ENCODE results near the gene RTN4RL2. TPM values are rescaled to one million over a fixed set of nuclear protein-coding genes. Genes with fewer than 3 reads are reported as not detected.

RTN4RL2 gene
- total and polyA plus RNA-seq, 2 donors, result 0.58 to 1.4 TPM

DNA sequence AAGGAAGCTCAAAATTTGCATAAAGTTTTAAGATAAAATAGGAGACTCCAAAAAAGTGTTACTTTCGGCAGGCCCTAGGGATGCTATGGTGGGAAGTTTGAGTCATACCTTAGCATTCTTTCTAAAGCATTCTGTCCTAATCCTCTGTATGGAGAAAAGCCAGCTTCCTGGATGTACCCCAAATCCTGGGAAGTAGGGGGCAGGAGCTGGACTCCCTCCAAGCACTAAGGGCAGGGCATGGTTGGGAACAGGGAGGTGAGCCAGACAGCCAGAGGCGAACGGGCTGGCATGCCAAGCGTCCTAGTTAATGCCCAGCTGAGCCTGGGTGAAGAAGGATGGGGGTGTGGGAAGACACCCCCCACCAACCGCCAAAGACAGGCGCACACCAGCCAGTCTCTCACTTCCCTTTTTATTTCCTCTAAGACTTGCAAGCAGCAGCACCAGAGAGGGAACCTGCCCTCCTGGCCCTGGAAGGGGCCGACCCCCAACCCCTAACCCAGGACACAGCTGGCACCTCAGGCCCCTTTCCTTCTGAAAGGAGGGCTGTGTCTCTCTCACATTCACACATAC lies 23.9 kb downstream of the RTN4RL2 start:
- Histone ChIP-seq H3K36me3 (ENCODE audit: insufficient read depth) (no peaks in the 10 kb centered on the region), H3K4me3 (ENCODE audit: low read depth, low read length) (no peak overlapping the region), H3K27ac (ENCODE audit: low read depth) (no peak overlapping the region), H3K4me1 (ENCODE audit: insufficient read depth) (peaks cover 1% of the 10 kb centered on the region)
- 74% methylated on average over 7 of the region's 7 CpGs for WGBS
- DNase-seq (ENCODE audit: extremely low spot score), result no peak

DNA sequence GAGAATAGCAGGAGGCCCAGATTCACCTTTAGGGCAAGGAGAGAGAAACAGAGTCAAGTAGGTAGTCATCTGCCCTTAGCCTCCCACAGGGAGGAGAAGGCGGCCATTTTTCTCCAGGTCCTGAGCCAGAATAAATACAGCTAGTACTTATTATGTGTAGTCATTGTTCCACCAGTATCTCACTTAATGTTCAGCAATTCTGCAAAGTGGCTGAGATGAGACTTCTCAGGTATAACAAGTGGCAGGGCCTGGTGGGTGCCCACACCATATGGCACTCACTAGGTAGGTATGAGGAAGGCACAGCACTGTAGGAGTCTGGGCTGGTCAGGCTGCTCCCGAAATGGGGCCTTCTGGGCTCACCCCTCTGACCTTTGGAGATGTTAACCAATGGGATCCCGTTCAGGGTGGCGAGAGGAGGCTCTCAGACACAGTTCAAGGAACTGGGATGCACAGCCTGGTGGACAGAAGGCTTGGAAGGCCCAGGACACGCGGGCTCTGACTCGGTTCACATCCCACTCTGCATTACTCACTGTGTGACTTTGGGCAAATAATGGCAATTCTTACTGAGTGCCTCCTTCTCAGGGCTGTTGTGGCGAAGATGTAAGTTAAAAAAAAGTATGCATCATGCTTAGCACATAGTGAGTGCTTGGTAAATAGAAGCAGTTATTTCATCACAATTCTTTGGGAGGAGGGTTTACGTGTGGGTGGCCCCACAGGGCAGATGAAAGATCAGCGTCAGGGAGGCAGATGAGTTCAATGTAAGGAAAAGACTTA lies 25.1 kb downstream of the RTN4RL2 start:
- peaks cover 1% of the 10 kb centered on the region for H3K4me1 ChIP-seq (ENCODE audit: insufficient read depth)
- DNase-seq (ENCODE audit: extremely low spot score), result no peak
- 87% methylated on average over 10 of the region's 10 CpGs for WGBS
- H3K36me3 ChIP-seq (ENCODE audit: insufficient read depth), result no peaks in the 10 kb centered on the region
- H3K27ac ChIP-seq (ENCODE audit: low read depth), result no peak overlapping the region
- no peak overlapping the region for H3K4me3 ChIP-seq (ENCODE audit: low read depth, low read length)

DNA sequence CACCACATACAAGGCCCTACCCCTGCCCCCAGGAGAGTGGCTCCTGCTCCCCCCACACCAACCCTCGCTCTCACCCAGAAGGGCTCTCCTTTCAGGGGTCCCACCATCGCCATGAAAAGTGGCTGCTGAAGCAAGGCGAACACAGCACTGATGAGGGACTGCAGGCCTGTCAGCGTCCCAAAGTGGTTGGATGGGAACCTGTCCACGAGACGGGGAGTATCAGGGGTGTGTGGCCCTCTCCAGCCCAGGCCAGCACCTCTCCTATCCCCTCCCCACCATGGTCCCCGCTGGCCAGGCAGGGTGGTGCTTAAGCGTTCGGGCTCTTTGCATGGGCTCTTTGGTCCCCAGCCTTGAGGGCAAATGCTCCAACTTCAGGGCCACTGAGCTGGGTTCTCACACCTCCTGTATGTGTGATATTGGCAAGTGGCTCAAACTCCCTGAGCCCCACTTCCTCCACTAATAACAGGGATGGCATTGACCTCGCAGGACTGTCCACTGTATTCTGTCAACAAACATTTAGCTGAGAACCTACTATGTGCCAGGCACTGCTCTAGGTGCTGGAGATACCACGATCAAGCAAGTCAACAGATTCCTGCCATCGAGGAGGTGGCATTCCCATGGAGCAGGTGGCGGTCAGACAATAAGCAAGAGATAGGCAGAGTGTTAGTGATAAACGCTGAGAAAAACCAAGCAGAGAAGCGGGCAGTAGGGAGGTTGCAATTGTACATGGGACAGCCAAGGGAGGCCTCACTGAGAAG lies 26.9 kb downstream of the RTN4RL2 start:
- no peak for DNase-seq (ENCODE audit: extremely low spot score)
- H3K4me1 ChIP-seq (ENCODE audit: insufficient read depth), result peaks cover 1% of the 10 kb centered on the region
- no peak overlapping the region for H3K4me3 ChIP-seq (ENCODE audit: low read depth, low read length)
- WGBS, result 93% methylated on average over 15 of the region's 15 CpGs
- no peaks in the 10 kb centered on the region for H3K36me3 ChIP-seq (ENCODE audit: insufficient read depth)
- no peak overlapping the region for H3K27ac ChIP-seq (ENCODE audit: low read depth)

DNA sequence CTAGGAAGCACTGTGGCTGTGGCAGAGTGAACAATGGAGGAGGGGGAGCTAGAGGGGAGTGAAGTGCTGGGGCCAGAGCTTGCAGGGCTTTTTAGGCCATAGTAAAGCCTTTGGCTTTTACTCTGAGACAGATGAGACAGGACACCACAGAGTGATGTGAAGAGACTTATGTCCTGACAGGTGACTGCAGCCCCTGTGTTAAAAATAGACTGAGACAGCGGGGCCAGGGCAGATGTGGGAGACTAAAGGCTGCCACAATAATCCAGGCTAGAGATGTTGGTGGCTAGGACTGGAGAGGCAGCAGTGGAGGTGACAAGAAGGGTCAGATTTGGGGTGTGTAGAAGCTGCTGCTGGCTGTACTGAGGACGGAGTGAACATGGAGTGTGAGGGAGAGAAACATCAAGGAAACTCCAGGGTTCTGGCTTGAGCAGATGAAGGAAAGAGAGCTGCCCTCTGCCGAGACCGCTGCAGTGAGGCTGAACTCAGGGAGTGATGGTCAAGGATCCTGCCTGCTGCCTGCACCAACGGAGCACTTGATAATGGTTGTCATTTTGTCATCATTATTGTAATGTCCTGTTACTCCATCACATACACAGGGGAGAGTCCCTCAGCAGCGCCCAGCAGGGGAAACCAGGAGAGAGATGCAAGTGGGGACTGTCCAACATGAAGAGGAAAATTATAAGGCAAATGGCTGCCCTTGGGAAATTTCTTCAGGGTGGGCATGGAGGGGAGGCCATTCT lies 27.8 kb downstream of the RTN4RL2 start:
- Histone ChIP-seq H3K27ac (ENCODE audit: low read depth) (no peak overlapping the region), H3K4me3 (ENCODE audit: low read depth, low read length) (no peak overlapping the region), H3K36me3 (ENCODE audit: insufficient read depth) (no peaks in the 10 kb centered on the region), H3K4me1 (ENCODE audit: insufficient read depth) (no peaks in the 10 kb centered on the region)
- no peak for DNase-seq (ENCODE audit: extremely low spot score)
- WGBS, result 86% methylated on average over 6 of the region's 6 CpGs

DNA sequence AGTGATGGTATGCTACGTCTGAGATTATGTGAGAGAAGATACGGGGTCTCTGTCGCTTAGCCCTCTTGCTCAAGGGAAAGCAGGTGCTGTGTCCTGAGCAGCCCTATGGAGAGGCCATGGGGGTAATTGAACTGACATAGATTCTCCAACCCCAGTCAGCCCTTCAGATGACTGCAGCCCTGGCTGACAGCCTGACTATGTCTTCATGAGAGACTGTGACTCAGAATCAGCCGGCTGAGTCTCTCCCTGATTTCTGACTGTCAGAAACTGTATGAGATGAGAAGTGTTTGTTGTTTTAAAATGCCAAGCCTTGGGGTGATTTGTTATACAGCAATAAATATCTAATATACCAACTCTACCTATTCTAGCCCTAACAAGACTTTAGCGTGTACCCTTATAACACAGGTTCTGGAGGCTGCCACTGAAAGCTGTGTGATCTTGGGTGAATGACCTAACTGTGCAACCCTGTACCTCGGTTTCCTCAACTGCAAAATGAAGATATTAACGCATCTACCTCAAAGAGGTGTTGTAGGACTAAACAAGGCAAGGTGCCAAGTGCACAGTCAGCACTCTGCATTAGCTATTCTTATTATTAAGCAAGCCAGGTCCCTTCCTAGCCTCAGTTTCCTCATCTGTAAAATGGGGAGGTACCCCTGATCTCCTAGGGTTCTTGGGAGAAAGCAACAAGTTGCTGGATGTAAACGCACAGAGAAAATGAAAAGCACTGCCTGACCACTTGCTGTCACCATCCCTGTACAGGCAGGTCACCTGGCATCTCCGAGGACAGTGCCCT lies 30.3 kb downstream of the RTN4RL2 start:
- Histone ChIP-seq H3K27ac (ENCODE audit: low read depth) (no peak overlapping the region), H3K4me3 (ENCODE audit: low read depth, low read length) (no peak overlapping the region), H3K4me1 (ENCODE audit: insufficient read depth) (no peaks in the 10 kb centered on the region), H3K36me3 (ENCODE audit: insufficient read depth) (no peaks in the 10 kb centered on the region)
- 93% methylated on average over 9 of the region's 9 CpGs for WGBS
- no peak for DNase-seq (ENCODE audit: extremely low spot score)

DNA sequence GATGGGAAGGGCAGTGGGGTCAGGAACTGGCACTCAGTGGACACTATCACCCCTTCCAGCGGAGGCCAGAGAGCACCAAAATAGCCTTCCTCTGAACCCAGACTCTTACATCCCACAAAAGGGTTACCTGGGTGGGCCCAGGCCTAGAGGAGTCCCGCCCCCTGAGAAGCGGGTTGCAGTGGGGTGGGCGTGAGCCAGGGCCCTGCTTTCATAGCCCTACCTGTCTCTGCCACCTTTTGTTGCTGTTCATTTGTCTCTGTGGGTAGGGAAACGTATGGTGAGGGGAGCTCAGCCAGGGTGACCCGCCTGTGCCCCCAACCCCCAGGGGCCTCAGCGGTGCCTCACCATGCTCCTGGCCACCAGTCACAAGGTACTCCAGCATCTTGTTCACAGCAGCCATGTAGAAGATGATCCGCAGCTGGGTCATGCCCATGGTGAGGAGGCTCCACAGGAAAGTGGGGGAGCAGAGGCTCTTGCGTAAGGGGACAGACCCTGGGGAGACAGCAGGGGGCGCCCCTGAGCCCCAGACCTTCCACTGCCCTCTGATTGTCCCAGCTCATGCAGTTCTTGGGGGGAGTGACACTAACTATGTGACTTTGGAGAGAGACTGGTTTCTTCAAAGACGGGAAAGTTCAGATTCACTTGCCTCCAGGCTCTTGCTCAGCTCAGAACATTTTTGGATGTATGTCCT lies 31.2 kb downstream of the RTN4RL2 start:
- H3K4me3 ChIP-seq (ENCODE audit: low read depth, low read length), result no peak overlapping the region
- no peaks in the 10 kb centered on the region for H3K36me3 ChIP-seq (ENCODE audit: insufficient read depth)
- 80% methylated on average over 11 of the region's 11 CpGs for WGBS
- no peaks in the 10 kb centered on the region for H3K4me1 ChIP-seq (ENCODE audit: insufficient read depth)
- no peak for DNase-seq (ENCODE audit: extremely low spot score)
- no peak overlapping the region for H3K27ac ChIP-seq (ENCODE audit: low read depth)

DNA sequence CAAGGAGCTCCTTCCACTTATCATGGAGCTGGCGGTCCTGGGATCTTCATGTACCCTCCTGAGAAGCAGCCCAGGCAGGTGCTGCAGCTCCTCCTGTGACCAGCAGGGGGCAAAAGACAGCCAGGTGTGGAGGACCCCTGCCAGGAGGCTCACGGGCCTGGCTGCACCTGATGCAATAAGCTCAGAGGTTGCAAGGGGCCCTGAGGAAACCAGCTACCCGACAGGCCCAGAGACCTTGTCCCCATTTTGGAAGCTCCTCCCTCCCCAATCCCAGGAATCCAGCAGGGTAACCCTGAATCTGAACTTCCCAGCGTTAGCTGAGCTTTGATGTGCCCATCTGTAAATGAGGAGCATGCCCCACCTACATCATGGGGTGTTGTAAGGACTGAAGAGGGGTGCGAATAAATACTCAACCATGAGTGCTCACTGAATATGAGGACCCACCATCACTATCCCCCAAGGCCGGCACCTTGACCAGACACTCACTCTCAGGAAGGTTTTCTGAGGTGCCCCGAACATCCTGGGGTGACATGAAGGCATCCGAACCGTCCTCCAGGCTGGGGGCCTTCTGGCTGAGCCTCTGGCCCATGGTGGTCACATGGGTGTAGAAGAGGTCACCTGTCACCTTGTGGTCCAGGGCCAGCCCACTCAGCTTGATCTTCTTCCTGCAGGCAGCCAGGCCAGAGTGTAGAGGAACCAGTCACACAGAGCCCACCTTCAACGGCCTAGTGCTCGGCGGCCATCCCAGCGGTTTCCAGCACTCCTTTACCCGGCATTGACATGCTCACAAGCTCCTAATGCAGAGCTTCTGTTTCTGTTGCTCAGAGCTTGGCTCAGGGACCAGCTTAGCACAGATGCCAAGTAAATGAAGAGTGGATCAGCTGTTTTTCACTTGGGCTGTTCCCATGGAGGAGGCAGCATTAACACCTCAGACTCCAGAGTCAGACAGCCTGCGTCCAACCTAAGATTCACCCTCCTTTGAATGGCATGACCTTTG lies 33.5 kb downstream of the RTN4RL2 start:
- H3K27ac ChIP-seq (ENCODE audit: low read depth), result no peak overlapping the region
- 73% methylated on average over 15 of the region's 15 CpGs for WGBS
- no peaks in the 10 kb centered on the region for H3K36me3 ChIP-seq (ENCODE audit: insufficient read depth)
- H3K4me1 ChIP-seq (ENCODE audit: insufficient read depth), result no peaks in the 10 kb centered on the region
- no peak for DNase-seq (ENCODE audit: extremely low spot score)
- H3K4me3 ChIP-seq (ENCODE audit: low read depth, low read length), result no peak overlapping the region

DNA sequence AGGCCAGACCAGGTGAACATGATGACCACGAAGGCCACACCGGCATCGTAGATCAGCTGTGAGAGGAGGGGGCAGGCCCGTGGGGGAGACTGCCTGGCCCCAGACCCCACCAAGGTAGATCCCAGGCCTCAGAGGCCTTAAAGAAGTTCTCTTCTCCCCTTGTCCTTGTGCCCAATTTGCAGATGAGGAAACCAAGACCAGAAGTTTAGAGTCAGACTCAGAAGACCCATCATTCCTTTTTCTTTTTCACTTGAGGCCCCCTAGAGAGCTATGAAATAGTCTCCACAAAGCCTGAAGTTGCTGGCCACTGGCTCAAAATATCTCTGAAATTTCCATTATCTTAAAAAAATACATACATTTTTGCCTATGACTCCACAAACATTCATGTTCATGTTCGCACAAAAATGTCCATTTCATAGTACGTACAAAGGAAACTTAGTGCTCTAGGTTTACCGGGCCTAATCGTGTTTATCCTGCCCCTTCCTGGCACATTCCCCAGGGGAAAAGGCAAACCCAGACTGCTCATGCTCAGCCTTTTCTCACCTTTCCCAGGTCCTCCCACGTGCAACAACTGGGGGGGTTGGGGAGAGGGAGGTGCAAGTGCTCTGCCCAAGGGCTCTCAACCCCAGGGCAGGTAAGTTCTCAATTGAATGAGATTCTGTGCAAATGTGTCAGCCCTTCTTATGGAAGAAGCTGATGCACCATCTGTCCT lies 35.9 kb downstream of the RTN4RL2 start:
- Histone ChIP-seq H3K27ac (ENCODE audit: low read depth) (no peak overlapping the region), H3K36me3 (ENCODE audit: insufficient read depth) (no peaks in the 10 kb centered on the region), H3K4me3 (ENCODE audit: low read depth, low read length) (no peak overlapping the region), H3K4me1 (ENCODE audit: insufficient read depth) (no peaks in the 10 kb centered on the region)
- no peak for DNase-seq (ENCODE audit: extremely low spot score)
- 83% methylated on average over 9 of the region's 9 CpGs for WGBS

DNA sequence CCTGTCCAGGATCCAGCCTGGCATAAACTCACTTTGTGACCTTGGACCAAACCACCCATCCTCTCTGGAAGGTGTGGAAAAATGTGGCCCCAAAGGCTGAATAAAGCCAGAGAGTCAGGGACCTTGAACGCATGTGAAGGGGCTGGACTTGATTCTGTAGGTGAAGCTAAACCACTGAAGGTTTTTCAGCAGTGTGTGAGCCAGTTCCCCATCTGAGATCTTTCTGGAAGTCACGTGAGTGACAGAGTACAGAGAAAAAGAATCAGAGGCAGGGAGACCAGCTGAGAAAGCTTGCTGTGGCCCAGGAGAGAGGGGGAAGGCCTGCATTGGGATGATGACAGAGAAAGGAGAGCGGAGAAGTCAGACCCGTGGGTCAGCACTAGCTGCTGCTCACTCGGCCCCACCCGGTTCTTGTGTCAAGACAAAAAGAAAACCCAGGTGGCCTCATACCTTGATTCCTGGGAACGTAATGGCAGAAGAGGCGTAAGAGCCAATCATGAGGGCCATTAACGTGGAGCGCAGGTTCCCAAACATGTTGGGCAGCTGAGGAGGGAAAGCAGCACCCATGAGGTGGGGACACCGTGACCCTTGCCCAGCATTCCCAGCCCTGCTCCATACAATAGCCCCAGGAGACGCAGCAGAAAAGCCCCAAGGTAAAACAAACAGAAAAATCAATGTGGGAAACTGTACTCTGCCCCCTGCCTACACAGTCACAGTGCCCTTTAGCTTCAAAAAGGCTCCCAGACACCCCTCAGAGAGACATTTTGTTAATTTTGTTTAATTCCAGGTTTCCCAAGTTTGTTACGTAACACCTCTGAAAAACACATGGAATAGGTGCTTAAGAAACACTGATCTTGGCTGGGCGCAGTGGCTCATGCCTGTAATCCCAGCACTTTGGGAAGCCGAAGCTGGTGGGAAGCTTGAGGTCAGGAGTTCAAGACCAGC lies 37.2 kb downstream of the RTN4RL2 start:
- Histone ChIP-seq H3K36me3 (ENCODE audit: insufficient read depth) (no peaks in the 10 kb centered on the region), H3K27ac (ENCODE audit: low read depth) (no peak overlapping the region), H3K4me3 (ENCODE audit: low read depth, low read length) (no peak overlapping the region), H3K4me1 (ENCODE audit: insufficient read depth) (no peaks in the 10 kb centered on the region)
- DNase-seq (ENCODE audit: extremely low spot score), result no peak
- WGBS, result 94% methylated on average over 15 of the region's 15 CpGs

DNA sequence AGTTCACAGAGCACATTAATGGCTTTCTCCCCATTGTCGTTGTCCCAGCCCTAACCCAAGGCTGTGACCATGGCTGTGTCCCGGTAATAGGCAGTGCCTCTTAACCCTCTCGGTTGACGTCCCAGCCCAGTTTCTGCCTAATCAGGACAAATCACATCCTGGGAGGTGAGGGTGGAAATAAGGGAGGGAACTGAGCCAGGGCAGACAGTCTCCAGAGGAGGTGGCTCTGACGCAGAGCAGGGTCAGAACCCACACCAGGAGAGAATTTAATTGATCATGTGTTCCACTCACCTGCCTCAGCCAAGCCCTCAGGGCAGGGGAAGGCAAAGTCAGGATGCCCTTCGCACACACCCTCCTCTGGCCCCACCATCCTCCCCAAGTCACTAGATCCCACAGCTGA lies 38.2 kb downstream of the RTN4RL2 start:
- Histone ChIP-seq H3K36me3 (ENCODE audit: insufficient read depth) (no peaks in the 10 kb centered on the region), H3K4me1 (ENCODE audit: insufficient read depth) (no peaks in the 10 kb centered on the region), H3K4me3 (ENCODE audit: low read depth, low read length) (no peak overlapping the region), H3K27ac (ENCODE audit: low read depth) (no peak overlapping the region)
- WGBS, result 86% methylated on average over 6 of the region's 6 CpGs
- no peak for DNase-seq (ENCODE audit: extremely low spot score)

All from urinary bladder (tissue), 4 donors.